A673 (cell line): ENCODE results near the gene TEKTIP1.

Experiments
- EZH2 ChIP-seq: fragments of 200-600 bp; sonication (generic); IDR thresholded peaks from 2 replicates; pipeline ENCODE4 v1.6.1; 2017; ENCODE audit warnings: borderline replicate concordance, low read depth, mild to moderate bottlenecking, mixed read lengths, antibody characterized with exemption, low read length; ENCODE audit not compliant: poor library complexity, severe bottlenecking
- TF ChIP-seq, protein P1 (sequence below): fragments of 300-800, 200-600 bp; sonication (generic); conservative IDR thresholded peaks from 2 replicates; pipeline ENCODE4 v1.5.1; 2017; ENCODE audit warnings: low read depth, mild to moderate bottlenecking, antibody characterized with exemption, low read length, moderate library complexity, mixed read lengths

DNA sequence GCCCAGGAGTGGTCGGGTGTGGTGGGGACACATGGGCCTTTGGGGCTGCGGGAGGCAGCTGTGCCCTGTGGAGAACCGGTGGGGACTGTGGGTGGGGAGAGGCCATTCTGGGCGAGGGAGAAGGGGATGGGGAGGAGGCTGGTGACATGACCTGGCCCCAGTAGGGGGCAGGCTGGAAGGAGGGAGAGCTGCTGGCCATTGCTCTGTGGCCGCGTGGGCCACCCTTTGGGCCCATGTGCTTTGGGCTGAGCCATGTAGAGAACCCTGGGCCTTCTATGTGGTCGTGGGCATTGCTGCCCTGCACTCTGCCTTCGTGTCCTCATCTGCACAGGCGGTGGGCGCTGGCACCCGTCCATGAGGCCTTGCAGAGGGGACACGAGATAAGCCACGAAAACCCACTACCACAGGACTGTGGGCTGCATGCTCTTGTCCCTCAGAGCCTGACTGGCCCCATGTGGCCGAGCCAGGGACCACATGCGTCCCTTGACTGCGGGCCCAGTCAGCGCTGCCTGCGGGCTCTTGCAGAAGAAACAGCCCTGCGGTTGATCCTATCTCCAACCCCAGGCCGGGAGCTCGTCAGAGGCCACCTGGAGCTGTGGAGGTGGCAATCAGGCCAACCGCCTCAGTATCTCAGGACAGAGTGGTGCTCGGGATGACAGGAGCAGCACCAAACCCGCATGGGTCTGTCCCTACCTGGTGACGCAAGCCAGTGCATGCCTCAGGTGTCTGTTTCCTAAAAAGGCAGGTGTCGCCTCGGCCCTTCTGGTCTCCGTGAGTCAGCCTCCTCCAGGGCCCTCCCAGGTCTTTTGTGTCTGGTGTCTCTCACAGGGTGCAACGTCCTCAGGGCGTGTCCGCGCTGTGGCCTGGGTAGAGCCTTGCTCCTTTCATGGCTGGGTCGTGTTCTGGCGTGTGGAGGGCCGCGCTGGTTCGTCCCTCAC lies 18.5 kb upstream of the TEKTIP1 start:
- TF ChIP-seq, protein P1, sequence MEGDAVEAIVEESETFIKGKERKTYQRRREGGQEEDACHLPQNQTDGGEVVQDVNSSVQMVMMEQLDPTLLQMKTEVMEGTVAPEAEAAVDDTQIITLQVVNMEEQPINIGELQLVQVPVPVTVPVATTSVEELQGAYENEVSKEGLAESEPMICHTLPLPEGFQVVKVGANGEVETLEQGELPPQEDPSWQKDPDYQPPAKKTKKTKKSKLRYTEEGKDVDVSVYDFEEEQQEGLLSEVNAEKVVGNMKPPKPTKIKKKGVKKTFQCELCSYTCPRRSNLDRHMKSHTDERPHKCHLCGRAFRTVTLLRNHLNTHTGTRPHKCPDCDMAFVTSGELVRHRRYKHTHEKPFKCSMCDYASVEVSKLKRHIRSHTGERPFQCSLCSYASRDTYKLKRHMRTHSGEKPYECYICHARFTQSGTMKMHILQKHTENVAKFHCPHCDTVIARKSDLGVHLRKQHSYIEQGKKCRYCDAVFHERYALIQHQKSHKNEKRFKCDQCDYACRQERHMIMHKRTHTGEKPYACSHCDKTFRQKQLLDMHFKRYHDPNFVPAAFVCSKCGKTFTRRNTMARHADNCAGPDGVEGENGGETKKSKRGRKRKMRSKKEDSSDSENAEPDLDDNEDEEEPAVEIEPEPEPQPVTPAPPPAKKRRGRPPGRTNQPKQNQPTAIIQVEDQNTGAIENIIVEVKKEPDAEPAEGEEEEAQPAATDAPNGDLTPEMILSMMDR, result no peak
- no peak for TF ChIP-seq EZH2
